GF-D8 (cell line): ENCODE data around the gene ACKR3.

ENCODE experiments used
- DNase-seq: peaks from one replicate; lab custom pipeline; 2025; lab: John Stamatoyannopoulos, UW

Gene ACKR3

DNA sequence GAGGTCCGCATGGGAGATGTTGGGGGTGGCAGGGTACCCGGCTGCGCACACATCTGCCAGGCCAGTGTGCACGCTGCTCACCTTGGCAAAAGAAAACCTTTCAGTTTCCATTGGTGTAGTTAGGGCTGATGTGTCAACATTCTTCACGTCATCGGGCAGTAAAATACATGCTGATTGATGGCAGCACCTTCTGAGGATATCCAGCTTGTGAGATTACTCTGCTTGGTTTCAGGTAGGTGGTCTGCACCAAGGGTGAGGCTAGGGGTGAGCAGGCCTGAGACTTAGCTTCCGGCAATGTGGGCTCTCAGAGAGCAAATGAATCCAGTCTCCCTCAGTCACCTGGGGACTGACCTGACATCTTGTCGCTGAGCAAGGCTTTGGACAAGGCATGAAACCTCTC lies 19.3 kb upstream of the ACKR3 start:
- DNase-seq = no peak

DNA sequence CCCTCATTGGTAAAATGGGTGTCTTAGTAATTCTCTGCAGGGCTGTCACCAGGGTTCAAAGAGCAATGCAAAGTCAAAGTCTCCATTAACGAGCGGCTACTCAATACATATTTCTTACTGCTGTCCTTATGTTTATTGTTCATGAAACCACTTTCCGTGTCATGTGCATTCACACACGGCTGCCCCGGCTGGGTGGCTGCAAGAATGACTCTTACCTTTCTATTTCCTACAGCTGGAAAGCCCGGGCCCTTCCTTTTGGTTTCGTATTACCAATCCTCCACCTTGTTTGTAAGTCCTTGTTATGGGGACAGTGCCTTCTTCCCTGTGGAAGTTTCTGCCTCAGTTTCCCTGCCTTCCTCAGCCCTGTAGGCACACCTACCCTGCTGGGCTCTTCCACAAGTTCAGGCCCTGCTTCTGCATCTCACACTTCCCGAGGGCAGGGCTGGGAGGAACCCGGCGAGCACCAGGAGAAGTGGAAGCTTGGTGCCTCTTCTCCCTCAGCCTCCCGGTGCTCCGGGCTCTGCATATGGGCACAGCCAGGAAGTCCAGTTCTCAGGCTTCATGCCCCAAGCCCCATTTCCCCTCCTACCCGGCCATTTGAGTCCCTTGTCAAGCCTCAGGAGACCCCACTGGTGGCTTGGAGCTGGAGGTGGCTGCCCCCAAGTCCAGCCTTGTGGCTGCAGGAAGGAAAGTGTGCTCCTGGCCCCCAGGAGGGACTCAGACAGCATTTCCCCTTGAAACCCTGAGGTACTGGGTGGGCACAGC lies 18.7 kb upstream of the ACKR3 start:
- DNase-seq = no peak

DNA sequence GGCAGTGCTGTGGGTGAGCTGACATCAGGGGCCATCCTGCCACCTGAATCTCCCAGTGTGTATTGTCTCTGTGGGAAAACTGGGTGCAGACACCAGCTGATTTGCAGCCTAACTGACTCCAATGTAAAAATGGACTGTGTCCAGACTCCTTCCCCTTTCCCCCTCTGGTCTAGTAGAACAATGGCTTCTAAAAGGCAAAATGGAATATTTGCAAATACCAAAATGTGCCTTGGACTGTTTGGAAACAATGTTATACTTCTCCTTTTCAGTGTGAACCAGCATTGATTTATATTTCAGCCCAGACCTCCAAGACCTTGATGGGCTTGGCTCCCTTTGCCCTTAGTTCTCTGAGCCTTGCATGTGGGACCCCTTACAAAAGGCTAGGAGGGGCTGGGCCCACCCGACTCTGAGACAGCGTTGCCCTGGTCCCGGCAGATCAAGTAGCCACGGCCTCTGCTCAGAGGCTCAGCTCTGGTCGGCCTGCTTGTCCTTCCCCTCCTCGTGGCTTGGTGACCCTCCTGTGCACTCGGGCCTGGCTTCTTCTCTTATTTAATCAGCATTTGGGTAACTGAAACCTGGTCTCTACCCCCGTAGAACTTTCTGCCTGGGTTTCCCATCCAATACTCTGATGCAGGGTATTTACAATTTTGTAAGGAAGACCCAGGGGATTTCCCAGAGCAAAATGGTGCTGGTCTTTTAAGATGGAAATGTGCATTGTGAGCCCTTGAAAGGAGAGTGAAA lies 18.0 kb upstream of the ACKR3 start:
- no peak for DNase-seq

DNA sequence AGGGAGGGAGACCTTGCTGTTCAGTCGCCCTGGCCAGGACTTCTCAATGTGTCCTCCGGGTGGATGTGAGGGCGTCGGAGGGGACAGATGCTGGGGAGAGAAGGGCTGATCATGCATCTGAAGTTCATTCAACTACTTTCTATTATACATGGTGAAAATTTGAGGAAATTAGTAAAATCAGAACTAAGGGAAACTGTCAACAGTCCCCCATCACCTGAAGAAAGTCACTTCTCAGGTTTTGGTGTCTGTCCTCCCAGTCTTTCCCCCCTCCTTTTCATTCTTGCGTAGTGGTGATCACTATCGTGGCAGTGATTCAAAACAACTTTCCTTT lies 17.4 kb upstream of the ACKR3 start:
- DNase-seq = no peak

DNA sequence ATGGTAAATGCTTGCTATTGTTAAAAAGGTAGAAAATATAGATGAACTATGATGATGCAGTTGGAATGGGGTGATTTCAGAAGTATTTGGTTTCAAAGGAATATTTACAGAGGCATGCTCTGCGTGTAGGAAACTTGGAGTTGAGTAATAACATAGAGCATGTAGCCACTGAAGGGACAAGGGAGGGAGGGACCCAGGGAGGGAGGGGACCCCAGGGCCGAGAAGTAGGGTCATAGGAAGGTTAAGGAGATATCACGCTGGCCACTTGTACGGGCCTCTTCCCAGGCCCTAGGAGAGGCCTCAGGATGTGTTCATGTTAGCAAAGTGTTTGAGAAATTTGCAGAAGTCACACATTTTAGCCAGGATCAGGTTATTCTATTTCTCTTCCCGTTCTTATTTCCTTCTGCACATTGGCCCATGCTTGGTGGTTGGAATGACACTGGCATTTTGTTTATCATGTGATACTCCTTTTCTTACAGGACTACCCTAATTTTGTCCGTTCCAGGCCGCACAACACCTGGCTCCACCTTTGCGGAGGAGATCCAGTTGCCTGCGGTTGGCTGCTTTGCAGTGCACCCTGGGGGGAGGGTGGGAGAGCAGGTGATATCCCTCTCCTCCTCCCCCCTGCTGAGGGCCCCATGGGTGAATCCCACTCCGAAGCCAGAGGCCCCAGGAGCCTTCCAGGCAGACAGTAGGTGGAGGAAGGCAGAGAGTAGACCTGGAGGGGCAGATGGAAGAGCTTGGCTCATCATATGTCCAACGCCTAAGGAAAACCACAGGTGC lies 16.9 kb upstream of the ACKR3 start:
- no peak for DNase-seq

DNA sequence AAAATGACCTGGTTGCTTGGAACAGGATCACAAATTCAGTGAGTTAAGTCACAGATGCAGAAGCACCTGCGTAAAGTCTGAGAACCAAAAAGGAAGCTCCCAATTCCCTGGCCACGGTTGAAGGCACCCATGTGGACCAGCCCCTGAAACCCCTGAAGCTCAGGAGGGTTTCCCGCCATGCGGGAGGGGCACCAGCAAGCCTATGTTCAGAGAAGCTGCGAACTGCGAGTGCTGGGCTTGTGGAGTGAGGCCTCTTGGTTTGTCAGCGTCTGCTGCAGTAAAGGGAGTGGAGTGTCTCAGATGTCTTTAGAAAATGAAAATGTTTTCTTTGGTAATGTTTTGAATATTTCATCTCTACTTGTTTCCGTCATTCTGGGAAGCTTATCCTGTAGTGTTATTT lies 16.1 kb upstream of the ACKR3 start:
- no peak for DNase-seq

DNA sequence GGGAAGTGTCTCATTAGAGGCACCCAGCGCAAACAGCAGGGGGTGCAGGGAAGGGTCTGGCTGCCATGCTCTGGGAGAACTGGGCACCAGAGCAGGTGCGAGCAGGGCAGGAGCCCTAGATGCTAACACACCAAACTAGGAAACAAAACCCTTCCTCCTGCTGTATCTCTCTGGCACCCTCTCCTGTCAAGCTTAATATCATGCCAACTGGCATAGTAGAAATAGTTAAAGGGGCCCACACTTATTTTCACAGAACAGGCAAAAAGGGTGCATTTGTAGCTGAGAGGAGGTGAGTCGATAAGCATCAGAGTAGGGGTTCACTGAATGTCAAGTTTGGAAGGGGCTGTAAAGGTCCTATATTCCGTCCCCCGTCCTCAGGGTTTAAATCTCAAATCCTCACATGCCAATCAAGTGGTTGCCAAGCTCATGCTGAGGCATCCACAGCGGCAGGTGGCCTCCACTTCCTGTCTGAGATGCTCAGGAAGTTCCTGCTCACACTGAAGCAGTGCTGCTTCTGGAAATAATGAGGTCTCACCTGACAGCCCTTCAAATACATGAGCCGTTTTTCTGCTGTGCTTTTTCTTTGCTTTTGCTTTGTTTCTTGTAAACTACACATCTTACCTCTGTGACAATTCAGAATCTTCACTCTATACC lies 14.9 kb upstream of the ACKR3 start:
- no peak for DNase-seq

DNA sequence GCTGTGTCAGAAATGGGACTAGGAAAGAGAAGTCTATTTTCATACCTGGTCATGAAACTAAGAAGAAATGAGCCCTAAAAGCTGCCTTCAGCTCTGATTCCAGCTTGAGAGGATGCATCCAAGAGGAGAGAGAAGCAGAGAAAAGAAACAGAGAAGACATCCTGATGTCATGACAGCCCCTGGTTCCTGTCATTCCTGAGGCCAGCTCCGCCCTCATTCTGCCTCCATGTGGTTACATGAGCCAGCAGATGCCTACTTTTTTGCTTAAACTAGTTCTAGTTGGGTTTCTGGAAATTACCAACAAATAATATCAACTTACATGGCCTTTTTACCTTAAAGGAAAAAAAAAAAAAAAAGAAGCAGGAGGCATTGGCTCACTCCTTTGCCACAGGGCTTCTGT lies 14.1 kb upstream of the ACKR3 start:
- DNase-seq = no peak

DNA sequence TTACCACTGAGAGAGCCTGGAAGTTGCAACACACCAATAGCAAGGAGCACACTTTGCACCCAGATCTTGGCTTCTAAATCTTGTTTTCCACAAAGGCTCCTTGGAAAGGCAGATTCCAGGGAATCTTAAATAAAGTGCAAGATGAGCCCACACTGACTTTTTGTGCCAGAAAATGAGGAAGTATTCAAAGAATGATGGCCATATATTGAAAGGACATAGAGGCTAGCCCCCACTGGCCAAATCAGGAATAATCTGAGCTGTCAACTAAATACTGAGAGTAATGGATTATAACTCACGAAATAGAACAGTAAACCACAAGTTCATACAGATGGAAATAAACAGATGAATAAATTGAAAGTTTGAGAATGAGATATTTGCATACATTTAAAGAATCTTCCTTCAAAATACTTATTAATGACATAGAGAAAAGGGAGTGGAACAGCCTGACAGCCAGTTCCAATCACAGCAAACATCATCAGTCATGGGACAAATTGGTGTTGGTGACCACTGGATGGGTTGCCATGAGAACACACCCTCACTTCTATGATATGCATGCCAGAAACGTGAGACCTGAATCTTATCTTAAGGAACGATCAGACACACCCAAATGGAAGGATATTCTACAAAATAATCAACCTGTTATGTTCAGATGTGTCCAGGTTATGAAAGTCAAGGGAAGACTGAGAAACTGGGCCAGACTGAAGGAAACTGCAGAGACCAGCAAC lies 12.2 kb upstream of the ACKR3 start:
- no peak for DNase-seq

DNA sequence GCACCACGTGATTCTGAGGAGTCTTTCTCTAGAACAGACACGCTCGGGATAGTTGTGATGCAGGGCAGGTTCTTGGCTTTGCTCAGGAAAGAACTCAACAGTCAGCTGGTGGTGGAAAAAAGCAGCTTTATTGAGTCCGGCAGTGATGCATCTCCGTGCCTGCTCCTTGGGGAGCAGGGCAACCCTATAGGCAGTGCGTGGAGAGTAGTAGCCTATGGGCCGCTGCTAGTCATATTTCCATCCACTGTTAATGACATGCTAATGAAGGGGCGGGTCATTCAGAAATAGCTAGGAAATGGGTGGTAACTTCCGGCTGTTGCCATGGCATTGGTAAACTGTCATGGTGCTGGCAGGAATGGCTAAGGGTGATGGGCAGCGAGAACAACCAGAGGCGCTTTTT lies 11.6 kb upstream of the ACKR3 start:
- DNase-seq = no peak

DNA sequence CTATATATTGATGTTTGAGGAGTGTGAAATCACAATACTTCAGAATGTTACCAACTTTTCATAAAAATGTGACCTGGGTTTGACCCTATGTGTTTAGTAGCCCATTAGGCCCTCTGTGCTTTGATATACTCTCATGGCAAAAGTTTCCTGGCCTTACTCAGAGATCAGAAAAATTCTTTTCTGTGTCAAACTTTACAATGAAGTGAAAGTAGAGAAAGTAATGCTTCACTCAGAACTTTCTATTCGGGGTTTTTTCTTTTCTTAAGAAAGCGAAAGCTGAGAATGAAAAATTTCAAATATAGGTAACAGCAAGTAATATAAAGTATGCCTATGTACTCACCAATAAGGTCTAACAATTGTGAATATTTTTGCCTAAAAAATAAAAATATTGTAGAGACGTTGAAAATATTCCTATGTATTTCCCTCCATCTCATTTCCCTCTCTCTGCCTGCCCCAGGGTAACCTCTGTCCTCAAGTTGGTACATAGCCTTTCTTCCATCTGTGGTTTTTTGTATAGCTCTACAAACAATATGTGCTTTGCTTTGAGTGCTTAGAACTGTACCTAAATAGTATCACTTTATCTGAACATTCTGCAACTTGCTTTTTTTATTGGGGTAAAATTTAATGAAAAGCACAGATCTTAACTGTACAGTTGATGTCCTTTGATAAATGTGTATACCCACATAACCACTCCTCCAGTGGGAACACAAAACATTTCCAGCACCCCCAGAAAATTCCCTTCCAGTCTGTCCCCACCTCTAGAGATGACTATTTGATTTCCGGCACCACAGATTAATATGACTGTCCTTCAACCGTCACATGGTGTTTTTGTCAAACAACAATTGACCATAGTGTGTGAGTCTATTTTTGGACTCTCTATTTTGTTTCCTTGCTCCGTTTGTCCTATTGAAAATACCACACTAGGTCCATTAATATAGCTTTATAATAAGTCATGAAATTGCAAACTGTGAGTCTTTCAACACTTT lies 10.3 kb upstream of the ACKR3 start:
- no peak for DNase-seq

DNA sequence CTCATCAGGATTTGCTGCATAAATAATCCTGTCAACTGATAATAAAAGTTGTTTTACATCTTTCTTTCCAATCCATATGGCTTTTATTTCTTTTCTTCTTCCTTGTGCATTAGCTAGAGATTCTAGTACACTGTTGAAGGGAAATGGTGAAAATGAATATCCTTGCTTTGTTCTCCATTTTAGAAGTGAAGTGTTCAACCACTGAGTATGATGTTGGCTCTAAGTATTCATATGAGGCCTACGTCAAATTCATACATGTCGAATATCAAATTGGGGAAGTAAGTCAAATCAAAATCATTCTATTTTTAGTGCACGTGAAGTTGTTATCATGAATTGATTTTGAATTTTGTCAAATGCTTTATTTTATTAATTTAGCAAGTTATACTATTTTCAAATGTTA lies 7.8 kb upstream of the ACKR3 start:
- DNase-seq = no peak

DNA sequence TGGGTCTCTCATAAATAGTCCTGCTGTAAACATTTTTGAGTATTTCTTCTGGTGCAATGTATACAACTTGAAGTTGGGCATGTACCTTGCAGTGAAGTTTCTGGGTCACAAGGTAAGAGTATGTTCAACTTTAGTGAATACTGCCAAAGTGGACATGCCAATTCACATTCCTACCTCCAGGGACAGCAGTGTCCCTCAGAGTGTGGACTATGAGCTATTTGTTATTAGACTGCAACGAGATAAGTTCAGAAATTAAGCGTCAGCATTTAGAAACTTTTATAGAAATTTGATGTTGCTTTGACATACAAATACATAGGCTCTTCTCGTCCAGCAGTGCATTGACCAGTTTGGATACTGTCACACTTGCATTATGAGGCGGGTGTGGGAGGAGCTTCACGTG lies 7.2 kb upstream of the ACKR3 start:
- no peak for DNase-seq

DNA sequence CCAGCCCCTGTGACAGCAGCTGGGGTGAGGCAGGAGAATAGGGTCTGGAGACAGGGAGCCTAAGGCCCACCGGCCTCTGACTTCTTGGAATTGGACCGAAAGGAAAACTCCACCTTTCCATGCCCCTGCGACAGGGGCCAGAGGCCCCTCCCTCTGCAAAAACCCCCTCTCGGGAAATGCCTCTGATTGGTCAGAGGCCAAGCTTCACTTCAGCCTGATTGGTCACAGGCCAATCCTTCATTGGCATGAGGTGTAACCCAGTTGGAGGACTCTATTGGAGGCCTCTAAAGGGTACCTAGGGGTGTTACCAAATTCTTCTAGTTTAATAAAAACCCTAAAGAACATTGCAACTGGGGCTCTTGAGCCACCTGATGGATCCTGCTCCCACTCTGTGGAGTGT lies 5.7 kb upstream of the ACKR3 start:
- no peak for DNase-seq

DNA sequence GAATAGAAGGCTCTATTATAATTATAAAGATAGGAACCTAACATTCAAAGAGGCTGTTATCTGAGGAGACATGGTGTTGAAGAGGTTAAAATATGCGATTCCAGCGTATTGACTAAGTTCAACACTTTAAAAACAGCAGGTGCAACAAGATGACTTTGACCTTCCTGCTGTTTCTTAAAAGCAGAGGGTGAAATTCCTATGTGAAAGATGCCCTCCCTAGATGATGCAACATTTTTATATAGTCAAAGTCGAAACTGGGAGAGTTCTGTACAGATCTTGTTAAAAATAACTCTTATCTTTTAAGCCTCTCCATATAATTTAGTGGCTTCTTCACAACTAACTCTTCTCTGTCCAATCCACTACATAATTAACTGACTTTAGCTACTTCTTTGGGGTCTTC lies 4.4 kb upstream of the ACKR3 start:
- DNase-seq = no peak

DNA sequence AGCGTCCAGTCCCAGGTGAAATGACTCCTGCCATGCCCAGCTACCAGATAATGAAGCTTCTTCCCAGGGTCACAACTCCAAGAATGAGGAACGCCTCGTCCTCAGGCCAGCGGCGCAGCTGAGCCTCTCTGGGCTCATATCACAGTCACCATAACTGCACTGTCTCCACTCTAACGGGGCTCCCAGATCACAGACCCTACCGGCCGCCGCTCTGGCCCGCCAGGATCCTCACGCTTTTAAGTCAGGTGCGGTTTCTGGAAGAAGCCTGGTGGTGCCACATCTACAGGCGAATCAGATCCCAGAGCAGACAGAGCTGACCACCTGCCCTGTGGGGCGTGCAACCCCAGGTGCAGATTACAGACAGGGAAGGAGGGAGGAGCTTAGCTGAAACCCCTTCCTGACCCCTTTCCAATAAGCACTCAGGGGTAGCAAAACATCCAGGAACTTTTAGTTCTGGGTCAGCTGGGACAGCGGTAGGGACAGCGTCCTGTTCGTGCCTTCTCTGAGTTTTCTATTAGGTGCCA lies 3.7 kb upstream of the ACKR3 start:
- no peak for DNase-seq

DNA sequence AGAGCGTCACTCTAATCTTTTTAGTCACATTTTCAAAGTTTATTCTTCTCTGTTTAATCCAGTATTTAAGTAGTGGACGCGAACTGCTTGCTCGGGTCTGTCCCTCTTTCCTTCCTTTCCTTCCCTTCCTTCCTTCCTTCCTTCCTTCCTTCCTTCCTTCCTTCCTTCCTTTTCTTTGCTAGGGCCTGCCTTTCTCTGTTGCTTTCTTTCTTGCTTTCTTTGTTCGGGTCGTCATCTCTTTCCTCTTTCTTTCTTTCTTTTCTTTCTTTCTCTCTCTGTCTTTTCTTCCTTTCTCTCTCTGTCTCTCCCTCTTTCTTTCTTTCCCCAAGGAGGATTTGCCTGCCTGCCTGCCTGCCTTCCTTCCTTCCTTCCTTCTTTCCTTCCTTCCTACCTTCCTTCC lies 3.0 kb upstream of the ACKR3 start:
- no peak for DNase-seq

DNA sequence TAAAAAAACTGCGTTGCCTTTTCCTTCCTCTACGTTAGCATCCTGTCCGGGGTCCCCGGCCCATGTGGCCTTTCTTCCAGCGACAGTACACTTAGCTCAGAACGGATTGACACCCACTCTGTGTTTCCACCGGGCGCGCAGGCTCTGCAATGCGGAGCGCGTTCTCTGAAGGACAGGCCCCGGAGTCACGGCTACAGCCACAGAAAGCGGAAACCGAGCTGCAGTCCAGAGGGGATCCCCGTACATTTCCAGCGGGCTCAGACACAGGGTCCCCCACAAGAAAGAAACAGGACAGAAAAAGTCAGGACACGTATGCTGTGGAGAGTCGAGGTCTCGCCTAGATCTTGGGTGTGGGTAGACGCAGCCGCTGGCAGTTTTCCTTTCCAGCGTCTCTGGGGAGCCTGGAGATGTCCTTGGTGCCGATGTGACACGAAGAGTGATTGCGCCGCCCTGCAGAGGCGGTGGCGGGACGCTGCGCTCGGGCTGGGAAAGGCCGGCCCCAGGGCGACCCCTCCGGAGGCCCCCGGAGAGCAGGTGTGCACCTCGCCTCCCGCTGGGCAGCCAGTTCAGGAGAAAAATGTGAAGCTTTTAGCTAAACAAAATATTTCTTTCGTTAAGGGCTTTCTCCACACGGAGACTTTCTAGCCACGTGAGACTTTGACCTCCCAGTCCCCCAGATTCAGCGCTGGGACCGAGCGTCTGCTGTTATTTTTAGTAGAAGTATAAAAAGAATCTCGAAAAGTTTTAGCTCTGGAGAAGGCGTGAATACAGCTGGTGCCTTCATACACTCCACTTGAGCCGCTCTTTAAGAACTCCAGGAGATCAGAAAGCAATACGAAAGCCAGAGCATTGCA lies 1.3 kb upstream of the ACKR3 start:
- no peak for DNase-seq

DNA sequence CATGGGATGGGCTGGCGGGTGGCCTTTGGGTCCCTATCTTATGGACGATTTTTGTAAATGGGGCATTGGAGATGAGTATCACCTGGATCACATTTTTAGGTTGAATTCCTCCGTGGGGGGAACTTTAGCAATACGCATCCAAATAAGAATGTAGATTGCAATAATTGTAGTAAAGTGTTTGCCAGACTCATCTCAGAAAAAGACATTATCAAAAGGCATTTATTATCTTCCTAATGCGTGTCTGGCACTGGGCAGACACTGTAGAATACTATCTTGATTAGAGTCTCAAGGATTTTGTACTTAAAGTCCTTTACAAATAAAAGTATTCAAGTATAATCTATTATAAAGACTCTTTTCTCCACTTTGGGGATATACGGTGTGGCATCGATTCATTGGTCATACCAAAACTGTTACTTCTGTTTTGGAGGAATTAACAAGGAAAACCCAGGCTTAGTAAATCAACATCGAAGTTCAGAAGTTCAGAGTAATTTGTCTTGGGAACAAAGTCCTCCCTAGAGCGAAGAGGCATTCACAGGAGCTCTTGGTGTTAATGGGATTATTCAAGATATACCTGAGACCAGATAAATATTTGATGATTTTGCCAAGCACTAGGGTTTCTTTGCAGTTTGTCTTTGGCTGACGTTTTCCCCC lies 578 bp upstream of the ACKR3 start:
- no peak for DNase-seq
